GM15510 (cell line): ENCODE data around the gene HIVEP2.

Experiments
- POLR2A ChIP-seq: IDR thresholded peaks from 3 replicates; pipeline ENCODE4 v1.6.1; 2011; ENCODE audit warnings: borderline replicate concordance; ENCODE audit not compliant: insufficient read length; ENCODE audit errors: extremely low read depth

The HIVEP2 gene

DNA sequence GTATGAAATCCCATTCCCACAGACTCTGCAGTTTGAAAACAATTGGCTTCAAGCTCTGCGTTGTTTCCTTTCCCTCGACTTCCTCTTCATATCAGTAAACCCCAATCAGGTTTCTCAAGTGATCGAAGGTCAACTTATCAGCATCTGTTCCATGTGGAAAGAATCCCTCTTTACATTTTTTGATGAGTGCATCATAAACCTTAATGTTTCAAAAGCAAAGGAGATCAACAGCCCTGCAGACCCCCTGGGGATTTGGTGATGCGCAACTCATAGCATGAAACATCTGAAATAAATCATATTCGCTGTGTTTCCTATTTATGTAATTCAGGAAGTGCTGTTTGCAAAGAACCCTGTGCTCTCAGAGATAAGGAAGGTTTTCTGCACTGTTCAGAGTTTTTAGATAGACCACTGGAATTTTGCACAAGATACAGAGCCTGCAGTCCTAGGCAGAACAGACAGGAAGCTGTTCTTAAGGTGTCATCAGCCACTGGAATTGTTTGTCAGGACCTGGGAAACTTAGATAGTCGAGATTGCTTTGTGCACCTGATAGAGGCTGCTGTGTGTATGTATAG, 216.0 kb downstream of the HIVEP2 start:
- TF ChIP-seq POLR2A = no peak

DNA sequence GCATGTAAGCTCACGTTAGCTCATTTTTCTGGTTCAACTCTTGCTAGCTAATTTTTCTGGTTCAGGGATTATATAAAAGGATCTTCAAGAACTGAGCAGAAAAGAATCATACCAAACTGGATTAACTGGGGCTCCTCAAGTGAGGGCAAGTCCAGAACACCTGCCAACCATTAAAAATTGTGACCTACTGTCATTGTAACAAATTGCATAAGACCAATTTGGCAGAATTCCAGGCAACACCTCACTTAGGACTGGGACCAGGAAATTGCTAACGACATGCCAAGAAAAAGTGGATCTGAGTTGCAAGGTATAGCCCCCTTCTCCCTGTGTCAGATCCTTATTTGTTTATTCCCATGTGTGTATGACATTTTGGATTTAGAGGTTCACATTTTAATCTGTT, 216.6 kb downstream of the HIVEP2 start:
- TF ChIP-seq POLR2A = no peak

DNA sequence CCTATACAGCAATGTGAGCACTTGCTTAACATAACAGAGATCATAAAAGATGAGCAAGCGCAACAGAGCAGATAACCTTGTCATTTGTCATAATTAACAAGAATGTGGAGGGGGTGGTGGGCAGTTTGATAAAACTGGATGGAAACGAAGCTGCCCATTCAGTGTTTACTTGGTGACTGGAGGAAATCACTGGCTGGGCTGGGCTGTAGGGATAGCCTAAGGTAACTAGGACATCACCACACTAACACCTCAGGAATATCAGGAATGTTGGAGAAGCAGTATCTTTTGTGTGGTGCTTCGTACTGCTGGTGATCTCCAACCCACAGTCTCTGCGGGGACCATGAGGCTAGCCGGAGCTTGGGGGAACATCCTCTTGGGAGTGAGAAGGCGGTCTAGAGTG, 218.4 kb downstream of the HIVEP2 start:
- no peak for TF ChIP-seq POLR2A

DNA sequence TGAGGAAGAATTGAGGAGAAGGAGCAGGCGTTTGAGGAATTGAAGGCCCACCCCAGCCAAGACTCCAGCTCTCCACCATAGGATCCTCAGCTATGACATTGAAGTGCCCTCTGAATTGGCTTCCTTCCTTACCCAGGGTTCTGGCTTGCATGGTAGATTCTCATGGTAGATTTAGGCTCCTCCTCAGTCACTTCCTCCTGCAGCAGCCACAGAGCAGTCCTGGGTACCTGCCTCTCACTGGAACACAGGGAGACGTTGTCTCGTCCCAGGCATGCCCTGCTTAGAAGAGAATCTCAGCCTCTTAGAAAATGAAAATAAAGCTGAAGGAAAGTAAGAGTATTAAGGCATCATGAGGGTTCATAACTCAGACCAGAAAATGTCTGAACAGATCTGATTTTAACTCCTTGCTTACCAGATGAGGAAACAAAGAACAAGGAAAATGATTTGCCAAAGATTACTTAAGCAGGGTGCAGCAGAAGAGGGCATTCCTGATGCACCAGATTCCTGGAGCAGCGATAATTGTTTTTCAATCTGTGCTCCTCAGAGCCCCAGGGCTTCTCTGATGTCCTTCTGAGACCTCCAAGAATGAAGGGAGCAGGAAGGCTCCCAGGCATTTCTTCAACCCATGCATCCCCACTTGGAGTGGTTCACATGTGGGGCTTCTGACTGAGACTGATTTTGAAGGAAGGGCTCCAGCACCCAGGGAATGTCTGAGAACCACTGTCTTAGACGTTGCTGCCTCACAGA, 219.8 kb downstream of the HIVEP2 start:
- TF ChIP-seq POLR2A = no peak

DNA sequence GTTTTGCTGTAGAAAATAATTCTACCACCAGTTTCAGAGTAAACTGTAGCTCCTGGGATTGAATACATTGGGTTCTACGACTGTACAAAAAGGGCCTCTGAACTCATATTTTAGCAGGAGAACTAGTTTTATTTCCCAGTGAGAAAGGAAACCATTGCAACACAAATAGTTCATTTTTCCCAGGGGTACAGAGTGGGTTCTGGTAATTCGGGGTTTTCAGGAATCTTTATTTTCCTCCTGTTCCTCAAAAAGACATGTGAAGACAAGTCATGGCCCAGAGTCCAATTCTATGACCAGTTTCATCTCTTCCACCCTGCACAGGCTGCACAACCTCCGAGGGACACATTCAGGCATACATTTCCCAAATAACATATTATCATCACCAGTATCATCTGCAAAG, 222.1 kb downstream of the HIVEP2 start:
- no peak for TF ChIP-seq POLR2A

DNA sequence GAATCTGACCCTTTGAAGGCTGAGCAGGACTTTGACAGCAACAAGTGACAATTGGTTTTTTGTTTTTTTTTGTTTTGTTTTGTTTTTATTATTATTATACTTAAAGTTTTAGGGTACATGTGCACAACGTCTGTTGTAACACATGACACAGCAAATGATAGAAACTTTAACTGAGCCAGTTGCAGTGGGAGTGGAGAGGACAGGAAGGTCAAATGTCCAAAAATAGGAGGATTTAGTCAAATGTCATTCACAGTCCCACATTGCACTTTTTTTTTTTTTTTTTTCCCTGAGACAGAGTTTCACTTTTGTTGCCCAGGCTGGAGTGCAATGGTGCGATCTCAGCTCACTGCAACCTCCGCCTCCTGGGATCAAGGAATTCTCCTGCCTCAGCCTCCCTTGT, 223.0 kb downstream of the HIVEP2 start:
- no peak for TF ChIP-seq POLR2A

DNA sequence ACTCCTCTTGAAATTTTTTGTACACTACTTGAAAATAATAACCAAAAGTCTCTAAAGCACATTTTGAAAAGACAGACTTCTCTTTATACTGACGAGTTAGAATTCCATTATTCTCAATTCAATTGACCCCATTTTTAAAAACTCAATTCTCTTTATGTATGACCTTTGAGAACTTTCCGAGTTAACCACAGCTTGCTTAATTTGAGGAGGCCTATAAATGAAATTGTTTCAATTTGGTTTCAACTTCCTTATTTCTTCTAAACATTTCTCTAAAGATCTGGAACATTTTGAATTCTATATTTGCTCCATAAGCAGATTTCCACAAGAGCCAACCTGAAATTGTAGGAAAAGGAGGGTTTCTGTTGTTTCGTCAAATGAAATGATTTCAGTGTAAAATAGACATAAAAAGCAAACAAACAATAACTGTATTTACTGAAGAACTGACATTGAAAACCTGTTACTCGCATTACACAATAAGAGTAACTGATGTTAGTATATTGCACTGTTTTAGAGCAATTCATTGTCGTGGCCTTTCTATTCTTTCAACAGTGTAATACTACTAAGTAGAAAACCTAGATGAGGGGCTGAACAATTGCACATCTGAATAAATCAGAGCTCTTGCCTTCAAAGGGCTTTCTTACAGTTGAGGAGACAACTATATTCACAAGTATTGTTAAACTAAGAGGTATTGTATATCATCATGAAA, 223.6 kb downstream of the HIVEP2 start:
- no peak for TF ChIP-seq POLR2A

DNA sequence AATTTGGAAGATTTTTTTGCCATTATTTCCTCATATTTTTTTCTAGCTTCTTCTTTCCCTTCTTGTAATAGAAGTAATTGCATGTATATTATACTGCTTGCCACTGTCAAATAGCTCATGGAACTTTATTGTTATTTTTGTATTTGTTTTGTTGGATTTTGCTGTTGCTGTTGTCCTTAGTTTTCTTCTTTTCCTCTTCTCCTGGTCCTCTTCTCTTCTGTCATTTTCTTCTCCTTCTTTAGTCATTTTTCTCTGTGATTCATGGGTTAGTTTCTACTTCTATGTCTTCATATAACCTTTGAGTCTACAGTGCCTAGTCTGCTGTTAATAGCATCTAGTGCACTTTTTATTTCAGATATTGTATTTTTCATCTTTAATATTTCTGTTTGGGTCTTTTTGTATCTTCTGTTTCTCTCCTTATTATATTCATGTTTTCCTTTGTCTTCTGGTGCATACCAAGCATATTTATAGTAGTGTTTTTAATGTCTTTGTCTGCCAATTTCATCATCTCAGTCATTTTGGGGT, 226.2 kb downstream of the HIVEP2 start:
- no peak for TF ChIP-seq POLR2A

DNA sequence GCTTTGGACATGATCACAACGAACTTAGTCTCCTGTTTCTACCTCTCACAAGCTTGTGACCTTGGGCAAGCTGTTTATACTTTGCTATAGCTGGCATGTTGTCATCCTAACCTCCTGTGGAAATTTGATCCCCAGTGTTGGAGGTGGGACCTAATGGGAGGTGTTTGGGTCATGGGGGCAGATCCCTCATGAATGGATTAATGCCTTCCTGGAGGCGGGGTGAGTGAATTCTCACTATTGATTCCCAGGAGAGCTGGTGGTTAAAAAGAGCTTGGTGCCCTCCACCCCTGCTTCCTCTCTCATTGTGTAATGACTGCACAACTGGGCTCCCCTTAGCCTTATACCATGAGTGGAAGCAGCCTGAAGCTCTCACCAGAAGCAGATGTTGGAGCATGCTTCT, 228.9 kb downstream of the HIVEP2 start:
- no peak for TF ChIP-seq POLR2A

DNA sequence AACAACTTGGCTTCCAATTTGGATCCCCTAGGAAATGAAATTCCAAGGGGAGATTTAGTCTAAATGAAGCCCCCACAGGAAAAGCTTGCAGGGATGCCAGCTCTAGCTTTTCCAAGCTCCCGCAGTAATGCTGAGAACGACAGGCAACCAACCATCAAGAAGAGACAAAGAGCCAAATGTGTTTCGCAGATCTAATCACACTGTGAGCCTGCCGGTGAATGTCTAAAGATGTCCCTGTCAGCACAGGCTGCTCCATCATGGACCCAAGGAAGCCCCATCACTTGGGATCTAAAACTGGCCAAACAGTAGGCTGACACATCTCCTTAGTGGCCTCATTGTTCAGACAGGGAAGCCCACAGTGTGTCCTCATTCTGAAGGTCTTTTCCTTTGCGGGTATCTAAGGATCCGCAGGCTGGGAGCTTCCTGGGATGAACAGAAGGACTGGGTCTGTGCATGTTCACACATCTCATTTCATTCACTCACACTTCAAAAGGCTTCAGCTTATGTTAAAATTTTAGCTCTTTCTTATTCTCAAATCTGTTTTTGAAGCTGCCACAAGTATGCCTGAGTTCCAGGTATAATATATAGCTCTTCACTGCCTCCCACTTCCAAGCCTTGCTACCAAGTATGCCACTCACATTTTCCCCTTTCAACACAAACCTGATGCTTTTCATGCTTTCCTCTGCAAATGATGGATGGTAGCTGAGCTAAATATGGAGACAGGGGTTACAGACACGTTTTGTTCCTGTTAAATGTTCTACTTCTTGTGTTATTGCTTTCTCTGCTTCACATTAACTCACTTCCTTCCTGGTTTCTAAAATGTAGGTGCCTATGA, 229.8 kb downstream of the HIVEP2 start:
- TF ChIP-seq POLR2A = no peak

DNA sequence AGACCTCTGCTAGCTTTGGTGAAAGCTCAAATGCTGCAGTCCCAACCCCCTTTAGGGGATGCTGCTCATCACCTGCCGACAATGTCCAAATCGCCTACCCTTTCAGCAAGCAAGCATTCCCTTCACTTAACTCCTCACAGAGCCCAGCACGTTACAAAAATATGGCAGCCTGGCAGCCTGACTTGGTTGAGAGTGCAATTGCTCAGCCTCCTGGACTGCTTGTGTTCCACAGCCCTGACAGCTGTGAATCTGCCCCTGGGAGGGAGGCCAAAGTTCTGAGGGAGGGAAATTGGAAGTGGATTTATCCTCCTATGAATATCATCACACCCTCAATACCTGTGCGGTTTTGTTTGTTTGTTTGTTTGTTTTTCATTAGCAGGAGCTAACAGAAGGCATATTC, 231.0 kb downstream of the HIVEP2 start:
- TF ChIP-seq POLR2A = no peak

DNA sequence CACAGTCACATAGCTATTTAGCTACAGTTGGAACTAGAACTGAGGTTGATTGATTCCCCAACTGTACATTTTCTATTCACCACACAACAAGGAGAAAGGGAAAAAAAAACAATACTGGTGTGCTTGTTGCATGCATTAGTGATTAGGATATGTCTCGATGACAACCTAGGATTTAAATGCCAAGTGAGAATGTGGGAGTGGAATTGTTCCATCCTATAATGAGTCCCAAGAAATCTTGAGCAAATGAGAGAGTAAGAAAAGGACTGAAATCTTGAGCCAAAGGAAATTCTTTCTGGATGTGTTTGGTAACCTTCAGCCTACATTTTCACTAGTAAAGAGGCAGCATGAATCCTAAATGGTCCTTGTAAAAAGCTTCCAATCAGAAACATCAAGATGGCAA, 232.7 kb downstream of the HIVEP2 start:
- no peak for TF ChIP-seq POLR2A

DNA sequence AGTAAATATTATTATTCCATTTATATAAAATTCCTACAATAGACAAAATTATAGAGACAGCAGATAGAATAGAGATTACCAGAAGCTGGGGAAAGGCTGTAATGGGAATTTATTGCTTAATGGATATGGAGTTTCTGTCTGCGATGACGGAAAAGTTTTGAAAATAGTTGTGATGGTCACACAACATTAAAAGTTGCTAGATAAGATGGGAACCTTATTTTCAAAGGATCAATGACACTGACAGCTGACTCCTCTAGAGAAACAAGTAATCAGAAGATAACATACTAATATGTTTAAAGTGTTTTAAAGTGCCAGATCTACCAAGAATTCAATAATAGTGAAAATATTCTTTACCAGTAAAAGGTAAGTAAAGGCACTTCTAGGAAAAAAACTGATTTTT, 236.3 kb downstream of the HIVEP2 start:
- TF ChIP-seq POLR2A = no peak

DNA sequence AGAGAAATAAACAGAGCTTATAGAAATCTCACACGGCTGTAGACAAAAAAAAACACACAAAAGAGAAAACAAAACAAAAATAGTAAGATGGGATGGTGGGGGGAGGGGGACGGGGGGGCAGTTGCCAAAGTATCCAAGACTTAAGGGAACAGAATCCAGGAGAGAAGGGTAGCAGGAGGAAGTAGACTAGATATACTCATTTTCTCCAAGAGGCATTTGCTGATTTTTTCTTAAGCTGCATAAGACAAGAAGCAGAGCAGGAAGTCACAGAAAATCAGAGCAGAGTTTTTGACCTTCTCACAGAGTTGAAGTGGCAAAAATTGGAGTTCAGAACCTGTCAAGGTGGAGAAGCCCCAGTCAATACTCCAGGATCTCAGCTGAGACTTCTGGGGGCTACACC, 237.7 kb downstream of the HIVEP2 start:
- no peak for TF ChIP-seq POLR2A

DNA sequence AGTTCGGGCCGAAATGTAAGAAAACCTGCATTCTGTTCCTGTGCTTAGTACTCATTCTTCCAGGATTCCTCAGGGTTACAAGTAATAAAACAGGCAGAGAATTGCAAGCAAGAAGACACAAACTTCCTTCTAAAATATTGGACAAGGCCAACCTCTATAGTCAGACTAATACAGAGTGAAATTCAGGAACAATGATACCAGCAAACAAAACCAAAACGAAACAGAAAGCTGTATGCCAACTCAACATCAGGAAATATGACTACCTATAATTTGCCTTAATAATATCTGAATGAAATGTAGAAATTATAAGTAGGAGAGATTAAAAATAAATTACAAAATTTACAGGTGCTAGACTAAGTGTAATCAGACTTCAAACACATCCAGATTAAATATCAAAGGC, 238.8 kb downstream of the HIVEP2 start:
- no peak for TF ChIP-seq POLR2A
